NK-92 treated with Interleukin-12 subunit alpha and Interleukin-12 subunit beta, amount 100 ng/mL, for 24 hours (cell line): ENCODE data around the gene IST1.

Experiments used
- DNase-seq: peaks from one replicate; lab custom pipeline; 2025; lab: John Stamatoyannopoulos, UW

IST1 gene

GRCh38 chr16:71965223-71965622 is 69.9 kb downstream of the IST1 start:
- no peak for DNase-seq

GRCh38 chr16:71966932-71967331 is 71.6 kb downstream of the IST1 start:
- DNase-seq: no peak

GRCh38 chr16:71969353-71969752 is 74.0 kb downstream of the IST1 start:
- DNase-seq: no peak

GRCh38 chr16:71971571-71971970 is 76.2 kb downstream of the IST1 start:
- DNase-seq: no peak

- DNase-seq: no peak
Measured at GRCh38 chr16:71972356-71972755, 77.0 kb downstream of the IST1 start.

GRCh38 chr16:71973001-71973400 is 77.7 kb downstream of the IST1 start:
- no peak for DNase-seq

GRCh38 chr16:71974068-71974818 is 78.9 kb downstream of the IST1 start:
- no peak for DNase-seq
